Hematopoietic multipotent progenitor cell treated with erythropoietin and hydrocortisone succinate and interleukin-3 and kit ligand, for 6 days (in vitro differentiated cells): ENCODE results near the gene IFNAR2.
"Not testable (repeated sequence)": the region's sequence is repeated elsewhere in the genome, so short reads cannot be mapped to it uniquely, and the experiment has no call there.

Experiments
- DNase-seq: peaks from one replicate; pipeline ENCODE4 v3.0.0-alpha.2; 2015

The IFNAR2 gene

DNA sequence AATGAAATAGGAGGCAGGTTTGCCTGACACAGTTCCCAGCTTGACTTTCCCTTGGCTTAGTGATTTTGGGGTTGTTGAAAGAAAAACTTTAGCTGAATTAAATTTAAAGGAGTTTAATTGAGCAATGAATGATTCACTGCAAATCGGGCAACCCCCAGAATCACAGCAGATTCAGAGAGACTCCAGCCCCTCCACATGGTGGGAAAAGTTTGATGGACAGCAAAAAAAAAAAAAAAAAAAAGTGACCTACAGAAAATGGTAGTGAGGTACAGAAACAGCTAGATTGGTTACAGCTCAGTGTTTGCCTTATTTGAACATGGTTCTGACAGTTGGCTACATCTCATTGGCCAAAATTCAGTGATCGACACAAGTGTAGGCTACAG, 12.6 kb upstream of the IFNAR2 start:
- DNase-seq = no peak

DNA sequence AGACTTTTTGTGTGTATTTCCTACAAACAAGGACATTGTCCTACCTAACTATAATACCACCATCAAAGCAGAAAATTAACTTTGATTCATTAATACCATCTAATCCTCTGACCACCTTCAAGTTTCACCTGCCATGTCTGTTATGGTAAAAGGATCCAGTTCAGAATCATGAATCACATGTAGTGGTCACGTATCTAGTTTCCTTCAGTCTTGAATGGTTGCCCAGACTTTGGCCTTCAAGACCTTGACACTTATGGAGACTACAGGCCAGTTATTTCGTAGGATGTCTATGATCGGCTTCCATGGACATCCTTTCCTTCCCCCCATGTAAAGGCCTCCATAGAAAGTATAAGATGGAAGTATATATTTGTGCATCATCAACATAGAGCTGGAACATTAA, 10.4 kb upstream of the IFNAR2 start:
- no peak for DNase-seq

DNA sequence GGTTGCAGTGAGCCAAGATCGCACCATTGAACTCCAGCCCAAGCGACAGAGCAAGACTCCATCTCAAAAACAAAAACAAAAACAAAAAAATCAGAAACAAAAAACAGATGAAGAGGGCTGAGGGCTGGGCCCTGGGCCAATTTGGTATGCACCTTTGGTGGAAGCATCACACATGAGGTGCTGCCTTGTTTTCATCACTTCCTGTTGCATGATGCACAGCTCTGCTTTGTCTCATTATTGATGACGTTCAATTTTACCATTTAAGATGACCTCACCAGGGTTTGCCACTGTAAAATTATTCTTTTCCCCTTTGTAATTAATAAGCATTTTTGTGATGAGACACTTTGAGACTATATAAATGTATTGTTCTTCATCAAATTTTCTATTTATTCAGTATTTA, 9.8 kb upstream of the IFNAR2 start:
- no peak for DNase-seq

DNA sequence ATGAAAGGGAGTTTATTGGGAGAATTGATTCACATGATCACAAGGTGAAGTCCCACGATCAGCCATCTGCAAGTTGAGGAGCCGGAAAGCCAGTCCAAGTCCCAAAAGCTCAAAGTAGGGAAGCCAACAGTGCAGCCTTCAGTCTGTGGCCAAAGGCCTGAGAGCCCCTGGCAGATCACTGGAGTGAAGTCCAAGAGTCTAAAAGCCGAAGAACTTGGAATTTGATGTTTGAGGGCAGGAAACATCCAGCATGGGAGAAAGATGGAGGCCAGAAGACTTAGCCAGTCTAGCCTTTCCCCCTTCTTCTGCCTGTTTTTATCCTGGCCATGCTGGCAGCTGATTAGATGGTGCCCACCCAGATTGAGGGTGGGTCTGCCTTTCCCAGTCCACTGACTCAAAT, 4.4 kb upstream of the IFNAR2 start:
- DNase-seq = not testable (repeated sequence)

DNA sequence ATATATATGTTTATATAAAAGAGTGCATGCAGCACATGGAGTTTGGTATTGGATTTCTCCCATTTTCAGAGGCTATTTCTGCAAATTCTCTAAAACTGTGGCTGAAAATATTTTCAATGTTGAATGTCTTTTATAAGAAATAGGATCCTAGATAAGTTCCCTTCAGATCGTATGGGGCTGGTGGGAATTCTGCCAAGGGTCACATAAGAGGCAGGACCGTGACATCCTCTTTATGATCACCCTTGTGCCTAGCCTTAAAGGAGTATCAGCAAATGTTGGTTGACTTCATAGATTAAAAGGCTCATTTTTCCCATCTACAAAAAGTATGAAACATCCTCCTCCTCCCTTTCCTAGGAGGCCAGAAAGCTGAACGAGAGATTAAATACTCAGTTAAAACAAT, 1.3 kb upstream of the IFNAR2 start:
- DNase-seq = no peak

DNA sequence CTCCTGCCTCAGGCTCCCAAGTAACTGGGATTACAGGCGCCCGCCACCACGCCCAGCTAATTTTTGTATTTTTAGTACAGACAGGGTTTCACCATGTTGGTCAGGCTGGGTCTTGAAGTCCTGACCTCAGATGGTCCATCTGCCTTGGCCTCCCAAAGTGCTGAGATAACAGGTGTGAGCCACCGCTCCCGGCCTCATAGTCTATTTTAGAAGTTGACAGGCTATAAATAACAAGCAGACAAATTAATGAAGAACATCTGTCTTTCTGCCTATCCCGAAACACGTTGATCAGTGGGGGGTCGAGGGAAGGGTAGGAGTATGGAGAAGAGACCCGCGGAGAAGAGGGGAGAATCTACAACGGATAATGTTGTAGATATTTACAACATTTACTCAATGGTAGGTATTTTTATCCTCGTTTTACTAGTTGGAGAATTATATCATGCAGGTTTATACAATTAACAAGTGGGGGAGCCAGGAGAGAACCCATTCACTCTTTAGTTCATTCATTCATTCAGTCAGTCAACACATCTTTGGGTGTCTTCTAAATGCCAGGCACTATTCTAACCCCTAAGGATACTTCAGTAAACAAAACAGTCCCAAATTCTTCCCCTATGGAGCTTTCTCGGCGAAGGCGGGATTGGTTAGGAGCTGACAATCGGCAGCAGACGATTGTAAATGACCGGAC, 497 bp upstream of the IFNAR2 start:
- no peak for DNase-seq

DNA sequence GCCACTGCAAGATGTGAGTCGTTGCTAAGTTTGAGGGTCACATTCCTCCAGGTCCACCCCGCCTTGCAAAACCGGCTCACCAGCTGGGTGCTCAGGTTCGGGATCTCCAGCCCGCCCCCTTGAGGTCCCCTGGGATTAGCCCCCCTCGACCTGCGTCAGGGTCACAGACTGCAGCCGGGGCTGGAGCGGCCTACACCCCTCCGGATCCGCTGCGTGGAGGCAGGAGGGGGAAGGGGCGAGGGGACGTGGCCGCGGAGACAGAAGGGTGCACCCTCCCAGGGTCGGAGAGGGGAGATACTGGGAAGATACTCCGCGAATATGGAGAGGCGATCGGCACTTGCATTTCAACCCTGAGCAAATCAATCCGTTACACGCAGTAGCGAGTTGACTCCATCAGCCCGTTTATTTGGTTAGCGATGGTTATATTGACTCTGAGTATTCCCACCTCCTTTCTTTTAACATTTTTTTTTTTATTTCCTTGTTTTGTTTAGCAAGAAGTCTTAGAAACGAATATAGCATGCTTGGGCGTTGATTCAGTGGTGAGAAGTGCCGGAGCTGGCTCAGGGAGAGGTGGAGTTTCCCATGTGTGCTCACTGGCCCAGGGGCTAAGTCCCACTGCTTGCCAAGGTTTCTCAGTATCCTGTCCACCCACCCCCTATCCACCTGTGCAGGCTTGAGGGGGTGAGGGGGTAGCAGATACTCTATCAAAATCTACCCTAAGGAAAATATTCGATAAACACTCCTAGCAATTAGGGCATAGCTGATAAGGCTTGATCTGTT, 997 bp downstream of the IFNAR2 start:
- DNase-seq = peak; percentile 63

DNA sequence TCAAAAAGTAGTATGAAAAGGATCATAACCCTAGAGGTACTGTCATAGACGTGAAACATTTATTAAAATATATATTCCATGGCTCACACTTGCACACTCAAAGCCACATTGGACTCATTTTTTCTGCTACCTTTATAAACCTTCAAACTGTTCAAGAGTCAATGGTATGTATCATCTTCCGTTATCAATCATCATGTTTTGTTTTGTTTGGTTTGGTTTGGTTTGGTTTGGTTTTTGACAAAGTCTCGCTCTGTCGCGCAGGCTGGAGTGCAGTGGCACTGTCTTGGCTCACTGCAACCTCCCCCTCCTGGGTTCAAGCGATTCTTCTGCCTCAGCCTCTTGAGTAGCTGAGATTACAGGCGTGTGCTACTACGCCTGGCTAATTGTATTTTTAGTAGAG, 1.8 kb downstream of the IFNAR2 start:
- no peak for DNase-seq

DNA sequence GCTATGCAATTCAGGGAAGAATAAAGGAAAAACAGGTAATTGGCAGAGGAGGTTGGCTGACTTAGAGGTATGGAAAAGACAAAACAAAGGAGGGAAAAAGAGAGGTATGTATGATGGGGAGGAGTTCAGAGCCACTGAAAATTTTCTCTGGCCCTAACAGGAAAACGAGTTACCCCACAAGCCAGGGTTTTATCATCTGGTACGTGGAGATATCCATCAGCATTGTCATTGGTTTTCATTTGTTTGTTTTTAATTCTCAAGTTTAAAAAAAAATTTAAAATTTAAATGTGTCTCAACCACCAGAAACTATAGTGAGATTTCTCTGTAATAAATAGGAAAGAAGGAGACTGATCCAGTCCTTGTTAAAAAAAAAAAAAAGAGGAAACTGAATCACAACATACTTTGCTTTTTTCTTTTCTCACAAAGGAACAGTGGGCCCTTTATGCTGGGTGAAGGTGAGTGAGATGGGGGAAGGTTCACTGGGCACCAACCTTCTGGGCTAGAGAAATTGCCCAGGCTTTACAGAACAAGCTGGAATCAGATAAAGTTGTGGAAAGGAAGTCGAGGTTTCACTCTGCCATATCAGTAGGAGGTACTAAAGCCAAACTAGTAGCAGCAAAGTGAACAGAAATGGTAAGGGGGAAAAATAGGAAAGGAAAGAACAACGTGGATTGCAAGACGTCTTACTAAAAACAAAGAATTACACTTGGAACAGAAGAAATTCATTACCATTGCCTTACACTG, 2.7 kb downstream of the IFNAR2 start:
- peak; percentile 71 for DNase-seq

DNA sequence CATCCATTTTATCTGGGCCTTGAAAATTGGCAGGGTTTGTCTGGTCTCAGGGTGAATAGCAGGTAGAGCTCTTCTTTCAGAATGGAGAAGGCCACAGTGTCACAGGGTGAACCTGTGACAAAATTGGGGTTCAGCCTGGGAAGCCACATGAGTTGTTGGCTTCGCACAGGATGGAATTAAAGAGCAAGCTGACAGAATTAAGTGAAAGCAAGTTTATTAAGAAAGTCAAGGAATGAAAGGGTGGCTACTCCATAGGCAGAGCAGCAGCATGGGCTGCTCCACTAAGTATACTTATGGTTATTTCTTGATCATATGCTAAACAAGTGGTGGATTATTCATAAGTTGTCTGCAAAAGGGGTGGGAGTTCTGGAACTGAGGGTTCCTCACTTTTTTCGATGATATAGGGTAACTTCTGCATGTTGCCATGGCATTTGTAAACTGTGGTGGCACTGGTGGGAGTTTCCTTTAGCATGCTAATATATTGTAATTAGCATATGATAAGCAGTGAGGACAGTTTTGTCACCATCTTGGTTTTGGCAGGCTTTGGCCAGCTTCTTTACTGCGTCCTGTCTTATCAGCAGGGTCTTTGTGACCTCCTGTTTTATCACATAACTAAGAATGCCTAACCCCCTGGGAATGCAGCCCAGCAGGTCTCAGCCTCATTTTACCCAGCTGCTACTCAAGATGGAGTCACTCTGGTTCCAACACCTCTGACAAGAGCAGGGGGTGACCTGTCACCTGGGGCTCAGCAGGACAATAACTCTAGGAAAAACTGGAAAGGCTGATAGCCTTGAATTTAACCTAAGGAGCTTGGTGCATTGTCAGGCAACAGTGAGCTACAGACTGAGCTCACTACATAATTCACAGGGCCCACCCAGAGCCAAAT, 5.1 kb downstream of the IFNAR2 start:
- DNase-seq = no peak

DNA sequence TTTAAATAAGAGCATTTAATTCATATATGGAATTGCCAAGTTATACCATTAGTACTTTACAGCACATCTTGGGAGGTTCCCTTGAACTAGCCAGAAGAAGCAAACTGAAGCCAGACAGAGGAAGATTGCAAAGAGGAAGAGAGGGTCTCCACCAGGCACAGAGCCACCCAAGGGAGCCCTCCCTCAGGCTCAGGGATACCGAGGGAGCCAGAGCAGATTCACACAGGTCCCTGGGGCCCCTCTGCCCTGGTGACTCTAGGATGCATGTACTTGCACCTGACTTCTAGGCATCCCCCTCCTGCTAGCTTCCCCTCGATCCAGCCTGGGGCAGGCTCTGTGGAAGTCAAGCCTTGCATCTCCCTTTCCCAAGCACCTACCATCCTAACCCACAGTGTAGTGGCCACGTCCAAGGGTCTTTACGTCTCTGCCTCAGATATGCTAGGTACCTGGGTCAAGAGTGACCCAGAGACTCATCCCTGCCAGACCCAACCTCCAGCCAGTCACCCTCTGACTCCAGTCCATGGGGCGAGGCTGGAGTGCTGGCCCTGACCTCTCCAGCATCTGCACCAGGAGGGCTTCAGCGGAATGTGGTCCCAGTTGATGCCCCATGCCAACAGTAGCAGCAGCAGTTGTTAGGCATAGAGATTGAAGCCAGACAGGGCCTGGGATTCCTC, 6.4 kb downstream of the IFNAR2 start:
- DNase-seq = no peak

DNA sequence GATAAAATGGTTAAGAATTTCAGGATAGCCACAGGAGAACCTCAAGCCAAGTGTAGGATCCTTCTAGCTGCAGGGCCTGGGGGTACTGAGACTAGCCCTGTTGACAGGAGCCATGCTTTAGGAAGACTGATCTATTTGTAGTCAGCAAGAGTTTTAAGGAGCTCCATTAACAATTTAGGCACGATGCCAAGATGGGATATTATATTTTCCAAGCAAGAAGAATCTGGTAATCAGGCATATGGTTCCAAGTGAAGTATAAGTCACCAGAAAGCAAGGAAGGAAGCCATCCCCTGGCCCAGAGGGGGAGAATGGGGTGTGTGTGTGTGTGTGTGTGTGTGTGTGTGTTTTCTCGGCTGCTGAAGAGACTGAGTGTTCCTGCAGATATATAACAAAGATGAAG, 7.0 kb downstream of the IFNAR2 start:
- no peak for DNase-seq

DNA sequence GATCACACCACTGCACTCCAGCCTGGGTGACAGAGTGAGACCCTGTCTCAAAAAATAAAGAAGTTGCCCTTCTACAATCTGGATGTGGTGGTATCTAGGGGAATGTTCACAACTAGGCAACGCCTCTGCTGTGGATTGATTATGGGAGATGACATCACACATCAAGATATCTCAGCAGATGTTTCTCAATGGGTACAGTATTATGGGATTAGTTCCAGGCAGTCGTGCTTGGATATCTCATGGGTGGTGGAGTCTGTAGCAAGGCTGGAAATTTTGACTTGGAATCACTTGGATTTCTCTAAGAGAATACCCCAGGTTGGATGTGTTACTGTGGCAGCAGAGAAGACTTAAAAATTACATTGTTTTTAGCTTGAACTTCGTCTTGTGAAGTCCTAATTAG, 7.7 kb downstream of the IFNAR2 start:
- DNase-seq = no peak

DNA sequence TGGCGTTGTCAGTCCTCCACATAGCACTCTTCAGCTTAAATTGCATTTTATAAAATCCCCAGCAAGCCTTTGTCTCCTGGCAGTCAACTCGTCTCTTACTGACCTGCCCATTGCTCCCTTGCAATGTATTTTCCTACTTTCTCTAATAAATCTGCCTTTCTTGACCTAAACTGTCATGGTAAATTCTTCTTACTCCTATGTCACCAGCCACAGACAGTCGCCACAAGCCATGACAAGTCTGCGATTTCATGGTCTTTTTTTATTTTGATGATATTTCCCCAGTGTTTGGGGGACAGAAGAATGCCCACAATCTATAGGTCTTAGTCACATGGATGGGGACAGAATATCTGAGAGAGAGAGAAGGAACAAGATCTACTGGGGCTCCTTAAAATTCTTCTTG, 8.4 kb downstream of the IFNAR2 start:
- DNase-seq = no peak

DNA sequence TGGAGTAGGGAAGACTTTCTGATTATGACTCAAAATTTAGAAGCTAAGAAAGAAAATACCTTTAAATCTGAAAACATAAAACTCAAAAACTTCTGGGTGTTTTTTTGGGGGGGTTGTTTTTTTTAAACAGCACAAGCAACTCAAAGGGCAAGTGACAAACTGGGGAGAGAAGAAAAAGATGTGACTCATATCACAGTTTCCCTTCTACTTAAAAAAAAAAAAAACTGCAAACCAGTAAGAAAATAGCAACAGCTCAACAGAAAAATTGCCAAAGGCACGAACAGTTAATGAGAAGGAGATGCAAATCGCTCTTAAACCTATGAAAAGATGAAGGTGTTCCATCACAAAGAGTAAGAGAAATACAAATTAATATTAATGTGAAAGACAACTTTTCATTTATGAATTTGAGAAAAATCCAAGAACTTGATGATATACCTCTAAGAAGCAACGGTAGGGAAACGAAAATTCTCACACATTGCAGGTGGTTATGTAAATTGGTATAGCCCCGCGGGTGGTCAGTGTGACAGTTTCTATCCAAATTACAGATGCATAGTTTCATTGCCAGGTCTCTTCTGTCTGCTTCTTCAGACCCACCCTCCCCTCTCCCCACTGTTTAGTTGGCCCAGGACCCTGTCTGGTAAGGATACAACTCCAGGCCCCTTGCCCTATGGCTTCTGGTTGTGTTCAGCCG, 9.0 kb downstream of the IFNAR2 start:
- DNase-seq = no peak

DNA sequence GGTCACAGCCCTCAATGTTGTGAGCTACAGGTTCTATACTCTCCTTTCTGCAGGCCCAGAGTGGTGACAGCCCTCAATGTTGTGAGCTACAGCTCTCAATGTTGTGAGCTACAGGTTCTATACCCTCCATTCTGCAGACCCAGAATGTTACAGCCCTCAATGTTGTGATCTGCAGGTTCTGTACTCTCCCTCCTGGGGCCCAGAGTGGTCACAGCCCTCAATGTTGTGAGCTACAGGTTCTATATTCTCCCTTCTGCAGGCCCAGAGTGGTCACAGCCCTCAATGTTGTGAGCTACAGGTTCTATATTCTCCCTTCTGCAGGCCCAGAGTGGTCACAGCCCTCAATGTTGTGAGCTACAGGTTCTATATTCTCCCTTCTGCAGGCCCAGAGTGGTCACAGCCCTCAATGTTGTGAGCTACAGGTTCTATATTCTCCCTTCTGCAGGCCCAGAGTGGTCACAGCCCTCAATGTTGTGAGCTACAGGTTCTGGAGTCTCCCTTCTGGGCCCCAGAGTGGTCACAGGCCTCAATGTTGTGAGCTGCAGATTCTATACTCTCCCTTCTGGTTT, 9.9 kb downstream of the IFNAR2 start:
- not testable (repeated sequence) for DNase-seq

DNA sequence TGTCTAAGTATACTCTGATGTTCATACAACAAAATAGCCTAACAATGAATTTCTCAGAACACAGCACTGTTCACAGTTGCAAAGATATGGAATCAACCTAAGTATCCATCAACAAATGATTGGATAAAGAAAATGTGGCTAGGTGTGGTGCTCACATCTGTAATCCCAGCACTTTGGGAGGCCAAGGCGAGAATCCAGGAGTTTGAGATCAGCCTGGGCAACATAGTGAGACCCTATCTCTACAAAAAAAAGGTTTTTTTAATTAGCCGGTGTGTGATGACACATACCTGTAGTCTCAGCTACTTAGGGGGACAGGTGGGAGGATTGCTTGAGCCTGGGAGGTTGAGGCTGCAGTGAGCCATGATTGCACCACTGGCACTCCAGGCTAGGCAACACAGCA, 10.7 kb downstream of the IFNAR2 start:
- DNase-seq = no peak

DNA sequence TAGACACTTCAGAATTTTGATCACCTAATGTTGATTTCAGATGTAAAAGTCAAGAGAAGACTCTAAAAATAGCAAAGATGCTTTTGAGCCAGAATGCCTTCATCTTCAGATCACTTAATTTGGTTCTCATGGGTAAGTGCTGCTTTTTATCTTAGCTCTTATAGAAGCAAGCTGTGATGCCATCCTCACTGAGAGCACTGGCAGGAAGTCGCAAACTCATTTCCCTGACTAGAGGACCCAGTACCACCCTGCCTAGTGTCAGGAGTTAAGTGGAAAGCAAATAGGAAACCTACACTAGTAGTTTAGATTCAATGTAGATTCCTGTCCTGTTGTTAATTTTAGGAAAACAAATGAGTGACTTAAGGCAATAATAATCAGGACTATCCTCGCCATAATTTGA, 12.1 kb downstream of the IFNAR2 start:
- no peak for DNase-seq

DNA sequence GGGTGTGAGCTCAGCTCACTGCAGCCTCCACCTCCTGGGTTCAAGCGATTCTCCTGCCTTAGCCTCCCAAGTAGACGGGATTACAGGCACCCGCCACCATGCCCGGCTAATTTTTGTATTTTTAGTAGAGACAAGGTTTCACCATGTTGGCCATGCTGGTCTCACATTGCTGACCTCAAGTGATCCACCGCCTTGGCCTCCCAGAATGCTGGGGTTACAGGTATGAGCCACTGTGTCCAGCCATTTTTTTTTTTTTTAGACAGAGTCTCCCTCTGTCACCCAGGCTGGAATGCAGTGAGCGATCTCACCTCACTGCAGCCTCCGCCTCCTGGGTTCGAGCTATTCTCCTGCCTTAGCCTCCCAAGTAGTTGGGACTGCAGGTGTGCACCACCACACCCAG, 13.1 kb downstream of the IFNAR2 start:
- not testable (repeated sequence) for DNase-seq

DNA sequence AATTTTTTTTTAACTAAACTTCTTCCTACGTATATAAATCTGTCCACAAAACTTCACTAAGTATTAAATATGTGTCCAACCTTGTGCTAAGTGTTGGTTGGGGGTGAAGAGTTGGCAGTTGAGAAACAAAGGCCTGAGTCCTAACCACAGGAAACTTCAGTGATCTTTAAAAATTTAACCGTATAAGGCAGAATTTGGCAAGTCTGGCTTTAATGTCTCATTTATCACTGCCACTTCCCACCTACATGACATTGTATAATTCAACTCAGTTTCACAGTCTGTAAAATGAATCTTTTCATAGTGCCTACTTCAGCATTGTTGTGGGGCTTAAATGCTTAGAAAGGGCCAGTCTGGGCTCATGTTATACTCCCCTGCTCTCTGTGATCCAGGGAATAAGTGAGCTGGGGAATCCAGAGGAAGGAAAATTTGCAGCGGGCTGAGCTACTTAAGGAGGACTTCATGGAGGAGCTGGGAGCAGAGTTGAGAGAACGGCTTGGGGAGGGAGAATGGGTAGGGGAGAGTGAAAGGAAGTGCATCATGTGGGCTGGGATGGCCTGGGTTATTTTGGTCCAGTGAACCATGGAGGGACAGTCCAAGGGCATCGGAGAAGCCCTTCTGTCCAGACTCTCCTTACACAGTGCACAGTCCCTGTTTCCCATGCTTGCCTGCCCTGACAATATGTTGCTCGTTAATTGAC, 14.5 kb downstream of the IFNAR2 start:
- DNase-seq = peak; percentile 63

DNA sequence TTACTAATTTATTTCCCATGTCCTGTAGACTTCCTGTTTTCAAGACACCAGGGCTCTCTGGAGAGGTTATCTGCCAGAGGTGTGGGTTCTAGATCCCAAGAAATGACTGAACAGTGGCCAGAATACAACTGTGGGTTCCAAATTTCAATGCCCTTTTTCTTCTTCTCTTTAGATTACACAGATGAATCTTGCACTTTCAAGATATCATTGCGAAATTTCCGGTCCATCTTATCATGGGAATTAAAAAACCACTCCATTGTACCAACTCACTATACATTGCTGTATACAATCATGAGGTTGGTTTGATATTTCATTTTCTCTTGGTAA, 15.0 kb downstream of the IFNAR2 start:
- DNase-seq = peak; percentile 79
